Testis (tissue), 2 donors: ENCODE measurements around the gene CD74.

Source experiments
- POLR2A ChIP-seq: fragments of 450-650 bp; IDR thresholded peaks from one replicate; pipeline ENCODE4 v1.6.1; 2017; ENCODE audit warnings: antibody characterized with exemption, mild to moderate bottlenecking, moderate library complexity
- TF ChIP-seq, protein P1 (sequence below), 3 experiments: fragments of 450-650 bp in 2 of 3; fragments of 200-600 bp in 1 of 3; sonication (generic) in 1 of 3; IDR thresholded peaks; one replicate each; pipeline ENCODE4 v1.5.1; 2016 to 2019; ENCODE audit warnings: antibody characterized with exemption in 3 of 3, mild to moderate bottlenecking in 2 of 3, moderate library complexity in 1 of 3

DNA sequence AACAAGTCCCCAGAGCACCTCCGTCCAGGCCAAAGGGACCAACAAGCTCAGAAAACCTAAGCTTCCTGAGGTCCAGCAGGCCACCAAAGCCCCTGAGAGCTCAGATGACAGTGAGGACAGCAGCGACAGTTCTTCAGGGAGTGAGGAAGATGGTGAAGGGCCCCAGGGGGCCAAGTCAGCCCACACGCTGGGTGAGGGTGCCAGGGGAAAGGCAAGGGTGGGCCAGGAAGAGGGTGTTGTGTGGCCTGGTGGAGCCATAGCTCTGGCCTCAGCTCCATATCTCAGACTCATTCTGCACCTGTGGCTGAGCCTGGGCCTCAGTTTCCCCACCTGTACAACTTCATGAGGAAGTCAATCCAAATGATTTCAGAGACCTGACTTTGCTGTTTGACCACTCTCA lies 20.7 kb downstream of the CD74 start:
- TF ChIP-seq, protein P1, sequence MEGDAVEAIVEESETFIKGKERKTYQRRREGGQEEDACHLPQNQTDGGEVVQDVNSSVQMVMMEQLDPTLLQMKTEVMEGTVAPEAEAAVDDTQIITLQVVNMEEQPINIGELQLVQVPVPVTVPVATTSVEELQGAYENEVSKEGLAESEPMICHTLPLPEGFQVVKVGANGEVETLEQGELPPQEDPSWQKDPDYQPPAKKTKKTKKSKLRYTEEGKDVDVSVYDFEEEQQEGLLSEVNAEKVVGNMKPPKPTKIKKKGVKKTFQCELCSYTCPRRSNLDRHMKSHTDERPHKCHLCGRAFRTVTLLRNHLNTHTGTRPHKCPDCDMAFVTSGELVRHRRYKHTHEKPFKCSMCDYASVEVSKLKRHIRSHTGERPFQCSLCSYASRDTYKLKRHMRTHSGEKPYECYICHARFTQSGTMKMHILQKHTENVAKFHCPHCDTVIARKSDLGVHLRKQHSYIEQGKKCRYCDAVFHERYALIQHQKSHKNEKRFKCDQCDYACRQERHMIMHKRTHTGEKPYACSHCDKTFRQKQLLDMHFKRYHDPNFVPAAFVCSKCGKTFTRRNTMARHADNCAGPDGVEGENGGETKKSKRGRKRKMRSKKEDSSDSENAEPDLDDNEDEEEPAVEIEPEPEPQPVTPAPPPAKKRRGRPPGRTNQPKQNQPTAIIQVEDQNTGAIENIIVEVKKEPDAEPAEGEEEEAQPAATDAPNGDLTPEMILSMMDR (IDR thresholded peaks at IDR 0.05): no peak
- no peak for TF ChIP-seq POLR2A
